ENCODE results near the gene CACNA2D3. TPM values are rescaled to one million over a fixed set of nuclear protein-coding genes. Genes with fewer than 3 reads are reported as not detected.

The CACNA2D3 gene
- total RNA-seq, 1 donor from 2014 or later: 0.29 TPM

- no peak for TF ChIP-seq CTCF (IDR thresholded peaks at IDR 0.05; ENCODE audit: unreplicated experiment)
- no peaks in the 10 kb centered on the region for H3K36me3 Mint-ChIP-seq (ENCODE audit: insufficient read depth)
- peaks cover 21% of the 10 kb centered on the region for H3K27me3 Mint-ChIP-seq
- H3K4me3 Mint-ChIP-seq (ENCODE audit: low read depth): no peak overlapping the region
- DNase-seq (ENCODE audit: low spot score, unreplicated experiment): no peak
- peaks cover 17% of the 10 kb centered on the region for H3K4me1 Mint-ChIP-seq (ENCODE audit: low read depth)
- no peak overlapping the region for H3K27ac Mint-ChIP-seq
- H3K9me3 Mint-ChIP-seq (ENCODE audit: low read depth): no peaks in the 10 kb centered on the region
These were observed 243.8 kb downstream of the CACNA2D3 start for GRCh38 chr3:54366007-54366750.

GRCh38 chr3:54366839-54367238 lies 244.5 kb downstream of the CACNA2D3 start:
- no peak for TF ChIP-seq CTCF (IDR thresholded peaks at IDR 0.05; ENCODE audit: unreplicated experiment)
- no peak overlapping the region for H3K4me3 Mint-ChIP-seq (ENCODE audit: low read depth)
- no peaks in the 10 kb centered on the region for H3K9me3 Mint-ChIP-seq (ENCODE audit: low read depth)
- H3K27me3 Mint-ChIP-seq: peaks cover 14% of the 10 kb centered on the region
- H3K4me1 Mint-ChIP-seq (ENCODE audit: low read depth): peaks cover 17% of the 10 kb centered on the region
- H3K27ac Mint-ChIP-seq: no peak overlapping the region
- DNase-seq (ENCODE audit: low spot score, unreplicated experiment): no peak
- H3K36me3 Mint-ChIP-seq (ENCODE audit: insufficient read depth): no peaks in the 10 kb centered on the region

- TF ChIP-seq CTCF (IDR thresholded peaks at IDR 0.05; ENCODE audit: unreplicated experiment): no peak
- Mint-ChIP-seq H3K9me3 (ENCODE audit: low read depth) (no peaks in the 10 kb centered on the region), H3K4me3 (ENCODE audit: low read depth) (no peak overlapping the region), H3K27ac (no peak overlapping the region), H3K36me3 (ENCODE audit: insufficient read depth) (no peaks in the 10 kb centered on the region), H3K4me1 (ENCODE audit: low read depth) (peaks cover 10% of the 10 kb centered on the region), H3K27me3 (peaks cover 37% of the 10 kb centered on the region)
- no peak for DNase-seq (ENCODE audit: low spot score, unreplicated experiment)
These were observed 249.9 kb downstream of the CACNA2D3 start for GRCh38 chr3:54372232-54372631.

- H3K27me3 Mint-ChIP-seq: peaks cover 48% of the 10 kb centered on the region
- TF ChIP-seq CTCF (IDR thresholded peaks at IDR 0.05; ENCODE audit: unreplicated experiment): peak; percentile 65
- H3K4me1 Mint-ChIP-seq (ENCODE audit: low read depth): peaks cover 5% of the 10 kb centered on the region
- no peak overlapping the region for H3K27ac Mint-ChIP-seq
- peak; percentile 22 for DNase-seq (ENCODE audit: low spot score, unreplicated experiment)
- no peaks in the 10 kb centered on the region for H3K9me3 Mint-ChIP-seq (ENCODE audit: low read depth)
- H3K4me3 Mint-ChIP-seq (ENCODE audit: low read depth): no peak overlapping the region
- H3K36me3 Mint-ChIP-seq (ENCODE audit: insufficient read depth): no peaks in the 10 kb centered on the region
These were observed 252.0 kb downstream of the CACNA2D3 start for GRCh38 chr3:54374214-54374852.

- TF ChIP-seq CTCF (IDR thresholded peaks at IDR 0.05; ENCODE audit: unreplicated experiment): no peak
- Mint-ChIP-seq H3K9me3 (ENCODE audit: low read depth) (no peaks in the 10 kb centered on the region), H3K4me3 (ENCODE audit: low read depth) (no peak overlapping the region), H3K4me1 (ENCODE audit: low read depth) (peaks cover 5% of the 10 kb centered on the region), H3K27ac (no peak overlapping the region), H3K27me3 (peaks cover 50% of the 10 kb centered on the region), H3K36me3 (ENCODE audit: insufficient read depth) (no peaks in the 10 kb centered on the region)
- DNase-seq (ENCODE audit: low spot score, unreplicated experiment): no peak
These were observed 253.9 kb downstream of the CACNA2D3 start for GRCh38 chr3:54376142-54376807.
